ENCODE data around the gene STX3.
"Not testable (repeated sequence)": the region's sequence is repeated elsewhere in the genome, so short reads cannot be mapped to it uniquely, and the experiment has no call there.

The STX3 gene

GRCh38 chr11:59794417-59794816 is 39.2 kb downstream of the STX3 start:
- H3K36me3 Mint-ChIP-seq: peaks cover 63% of the 10 kb centered on the region
- no peak overlapping the region for H3K4me3 Mint-ChIP-seq
- H3K27me3 Mint-ChIP-seq: no peaks in the 10 kb centered on the region
- no peak overlapping the region for H3K27ac Mint-ChIP-seq
- H3K9me3 Mint-ChIP-seq: no peaks in the 10 kb centered on the region
- no peak for ATAC-seq
- no peaks in the 10 kb centered on the region for H3K4me1 Mint-ChIP-seq

DNA sequence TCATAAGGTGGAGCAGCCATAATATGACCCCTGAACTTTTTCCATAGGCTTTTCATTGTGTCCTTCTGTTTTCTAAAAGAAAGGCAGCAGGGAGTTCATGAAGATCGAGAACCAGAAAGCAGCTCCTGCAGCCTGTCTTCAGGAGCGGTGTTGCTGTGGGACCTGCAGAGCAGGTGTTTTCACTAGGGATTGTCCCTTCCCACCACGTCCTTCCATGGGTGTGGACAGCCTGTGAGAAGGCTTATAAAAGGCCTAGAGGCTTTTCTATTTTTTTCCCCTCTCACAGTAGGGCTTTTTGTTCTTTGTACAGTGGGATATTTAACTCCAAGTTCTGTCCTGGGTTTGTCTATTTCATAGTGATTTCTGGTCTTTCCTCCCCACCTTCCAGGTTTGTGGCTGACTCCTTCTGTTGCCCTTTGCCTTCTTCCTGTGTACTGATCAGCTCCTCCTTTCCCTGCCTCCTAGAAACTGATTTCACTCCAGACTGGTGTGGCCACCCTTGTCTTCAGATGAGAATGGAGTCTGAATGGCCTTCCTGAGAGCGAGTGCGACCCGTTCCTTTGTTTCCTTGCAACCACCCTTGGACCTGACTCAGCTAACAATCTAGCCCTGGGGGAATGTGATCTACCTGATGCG is 45.3 kb downstream of the STX3 start:
- no peak for ATAC-seq
- no peak overlapping the region for H3K27ac Mint-ChIP-seq
- no peak overlapping the region for H3K4me3 Mint-ChIP-seq
- no peaks in the 10 kb centered on the region for H3K27me3 Mint-ChIP-seq
- no peaks in the 10 kb centered on the region for H3K9me3 Mint-ChIP-seq
- H3K4me1 Mint-ChIP-seq: no peaks in the 10 kb centered on the region
- peaks cover 23% of the 10 kb centered on the region for H3K36me3 Mint-ChIP-seq

- Mint-ChIP-seq H3K27me3 (no peaks in the 10 kb centered on the region), H3K4me1 (no peaks in the 10 kb centered on the region), H3K9me3 (no peaks in the 10 kb centered on the region), H3K4me3 (no peak overlapping the region), H3K27ac (no peak overlapping the region), H3K36me3 (peaks cover 17% of the 10 kb centered on the region)
- no peak for ATAC-seq
Measured at GRCh38 chr11:59801160-59801706, 46.1 kb downstream of the STX3 start.

- Mint-ChIP-seq H3K36me3 (peaks cover 18% of the 10 kb centered on the region), H3K4me3 (no peak overlapping the region), H3K27ac (no peak overlapping the region), H3K27me3 (no peaks in the 10 kb centered on the region), H3K4me1 (no peaks in the 10 kb centered on the region), H3K9me3 (no peaks in the 10 kb centered on the region)
- ATAC-seq: no peak
Measured at GRCh38 chr11:59801981-59802638, 46.9 kb downstream of the STX3 start.

DNA sequence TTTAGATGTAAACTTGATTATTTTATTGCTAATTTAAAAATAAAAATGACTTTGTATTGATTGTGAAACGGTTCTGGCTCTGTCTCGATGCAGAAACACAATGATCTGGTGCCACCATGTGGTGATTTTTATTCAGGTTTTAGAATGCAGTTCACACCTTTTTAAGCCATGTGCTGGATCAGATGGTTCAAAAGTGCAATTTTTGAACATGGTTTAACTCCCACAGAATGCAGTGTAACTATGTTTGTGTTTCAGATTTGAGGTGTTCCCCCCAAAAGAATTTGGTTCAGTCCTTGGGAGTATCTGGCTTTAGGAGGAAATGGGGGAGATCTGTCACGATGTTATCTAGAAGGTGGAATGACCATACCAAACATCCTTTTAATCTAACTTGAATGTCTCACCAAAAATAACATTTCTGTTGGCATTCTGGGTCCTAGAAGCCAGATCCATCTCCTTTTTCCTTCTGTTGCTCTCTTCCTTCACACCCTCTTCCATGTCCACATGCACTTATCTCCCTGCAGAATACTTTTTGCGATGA is 47.5 kb downstream of the STX3 start:
- H3K36me3 Mint-ChIP-seq: peaks cover 14% of the 10 kb centered on the region
- ATAC-seq: no peak
- H3K27me3 Mint-ChIP-seq: no peaks in the 10 kb centered on the region
- no peak overlapping the region for H3K27ac Mint-ChIP-seq
- H3K4me1 Mint-ChIP-seq: no peaks in the 10 kb centered on the region
- no peaks in the 10 kb centered on the region for H3K9me3 Mint-ChIP-seq
- H3K4me3 Mint-ChIP-seq: no peak overlapping the region

GRCh38 chr11:59804061-59804460 is 48.9 kb downstream of the STX3 start:
- H3K27ac Mint-ChIP-seq: no peak overlapping the region
- no peaks in the 10 kb centered on the region for H3K27me3 Mint-ChIP-seq
- H3K4me1 Mint-ChIP-seq: no peaks in the 10 kb centered on the region
- H3K9me3 Mint-ChIP-seq: no peaks in the 10 kb centered on the region
- no peak overlapping the region for H3K4me3 Mint-ChIP-seq
- ATAC-seq: no peak
- peaks cover 12% of the 10 kb centered on the region for H3K36me3 Mint-ChIP-seq

DNA sequence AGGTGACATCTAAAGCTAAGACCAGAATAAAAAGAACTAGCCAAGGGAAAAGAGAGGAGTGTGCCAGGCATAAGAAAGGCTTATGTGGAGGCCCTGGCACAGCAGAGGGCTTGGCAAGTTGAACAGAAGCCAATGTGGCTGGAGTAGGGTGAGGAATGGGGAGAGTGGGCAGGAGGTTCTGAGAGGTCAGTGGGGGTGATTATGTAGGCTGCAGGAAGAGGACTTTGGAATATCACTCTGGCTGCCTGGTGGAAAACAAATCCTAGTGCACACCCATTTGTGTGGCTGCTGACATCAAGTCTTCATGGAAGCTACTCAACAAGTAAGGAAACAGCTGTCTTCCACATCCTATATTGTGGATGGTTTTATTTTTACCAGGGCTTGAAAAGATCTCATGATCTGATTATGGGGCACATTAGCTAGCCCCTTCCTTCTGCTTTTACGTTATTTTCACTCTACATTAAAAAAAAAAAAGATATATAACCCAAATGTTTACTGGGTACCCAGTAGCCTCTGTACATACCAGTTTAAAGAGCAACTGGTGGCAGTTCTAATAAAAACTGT is 52.0 kb downstream of the STX3 start:
- ATAC-seq: no peak
- H3K4me1 Mint-ChIP-seq: peaks cover 20% of the 10 kb centered on the region
- peaks cover 12% of the 10 kb centered on the region for H3K36me3 Mint-ChIP-seq
- H3K9me3 Mint-ChIP-seq: peaks cover 3% of the 10 kb centered on the region
- H3K27me3 Mint-ChIP-seq: no peaks in the 10 kb centered on the region
- H3K4me3 Mint-ChIP-seq: no peak overlapping the region
- no peak overlapping the region for H3K27ac Mint-ChIP-seq

DNA sequence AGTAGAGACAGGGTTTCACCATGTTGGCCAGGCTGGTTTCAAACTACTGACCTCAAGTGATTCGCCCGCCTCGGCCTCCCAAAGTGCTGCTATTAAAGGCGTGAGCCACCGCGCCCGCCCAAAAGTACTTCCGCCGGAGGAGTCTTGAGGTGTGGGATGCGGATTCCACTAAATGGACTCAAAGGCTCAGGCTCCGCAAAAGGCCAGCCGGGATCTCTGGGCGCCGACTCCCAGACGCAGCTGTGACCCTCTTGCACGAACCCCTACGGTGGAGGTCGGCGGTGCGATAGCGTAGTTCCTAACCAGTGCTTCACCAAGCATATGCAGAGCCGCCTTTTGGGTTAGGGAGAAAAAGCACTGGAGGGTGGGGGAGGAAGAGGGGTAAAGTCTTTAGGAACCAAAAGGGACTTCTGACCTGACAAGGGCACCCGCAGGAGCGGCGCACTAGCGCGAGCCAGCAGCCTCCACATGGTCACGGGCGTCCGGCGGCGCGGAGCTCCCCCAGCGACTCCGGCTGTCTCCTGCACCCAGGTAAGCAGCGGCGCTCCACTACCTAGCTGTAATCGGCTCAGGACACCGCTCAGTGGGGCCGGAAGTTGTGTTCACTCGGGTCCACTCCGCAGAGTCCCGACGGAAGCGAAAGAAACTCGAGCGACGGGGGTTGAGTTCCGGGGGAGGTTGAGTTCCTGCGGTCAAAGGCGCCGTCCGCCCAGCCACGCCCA is 55.2 kb downstream of the STX3 start, which contains the start of gene MRPL16:
Gene MRPL16, minus strand, starts transcription at position 590 of the 722 bp plus-strand sequence. Its CDS starts 120 bp downstream, at position 470.
- Mint-ChIP-seq H3K4me1 (peaks cover 20% of the 10 kb centered on the region), H3K4me3 (peak within 1 kb of the TSS; percentile 92), H3K27ac (peak within 1 kb of the TSS; percentile 91), H3K36me3 (peaks cover 12% of the 10 kb centered on the region), H3K9me3 (peaks cover 3% of the 10 kb centered on the region), H3K27me3 (peaks cover 8% of the 10 kb centered on the region)
- ATAC-seq: peak; percentile 100

DNA sequence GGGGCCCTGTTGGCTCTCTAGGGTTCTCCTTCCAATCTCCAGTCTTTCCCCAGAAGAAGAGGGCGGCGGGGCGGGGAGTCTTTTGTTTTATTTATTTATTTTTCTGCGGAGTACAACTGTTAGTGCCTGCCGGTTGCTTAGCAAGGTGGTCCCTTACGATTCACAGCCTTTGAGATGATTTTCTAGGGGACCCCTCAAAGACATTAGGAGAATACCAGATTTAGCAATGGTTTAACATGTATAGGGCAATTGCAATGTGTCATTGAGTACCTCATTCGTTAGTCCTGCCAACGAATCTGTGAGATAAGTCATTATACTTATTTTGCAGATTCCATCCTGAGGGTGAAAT is 55.7 kb downstream of the STX3 start:
- ATAC-seq: no peak
- Mint-ChIP-seq H3K36me3 (peaks cover 12% of the 10 kb centered on the region), H3K27me3 (peaks cover 8% of the 10 kb centered on the region), H3K9me3 (peaks cover 3% of the 10 kb centered on the region), H3K4me3 (peak overlapping the region; percentile 92), H3K27ac (peak overlapping the region; percentile 91), H3K4me1 (peaks cover 20% of the 10 kb centered on the region)

- H3K27me3 Mint-ChIP-seq: peaks cover 8% of the 10 kb centered on the region
- no peak for ATAC-seq
- H3K4me3 Mint-ChIP-seq: no peak overlapping the region
- peaks cover 29% of the 10 kb centered on the region for H3K4me1 Mint-ChIP-seq
- H3K27ac Mint-ChIP-seq: no peak overlapping the region
- H3K36me3 Mint-ChIP-seq: peaks cover under 1% of the 10 kb centered on the region
- H3K9me3 Mint-ChIP-seq: peaks cover 3% of the 10 kb centered on the region
Measured at GRCh38 chr11:59812220-59812619, 57.0 kb downstream of the STX3 start.

- H3K4me3 Mint-ChIP-seq: no peak overlapping the region
- H3K4me1 Mint-ChIP-seq: peaks cover 29% of the 10 kb centered on the region
- no peak for ATAC-seq
- no peak overlapping the region for H3K27ac Mint-ChIP-seq
- H3K9me3 Mint-ChIP-seq: peaks cover 3% of the 10 kb centered on the region
- H3K36me3 Mint-ChIP-seq: no peaks in the 10 kb centered on the region
- H3K27me3 Mint-ChIP-seq: peaks cover 8% of the 10 kb centered on the region
Measured at GRCh38 chr11:59813364-59813763, 58.2 kb downstream of the STX3 start.

DNA sequence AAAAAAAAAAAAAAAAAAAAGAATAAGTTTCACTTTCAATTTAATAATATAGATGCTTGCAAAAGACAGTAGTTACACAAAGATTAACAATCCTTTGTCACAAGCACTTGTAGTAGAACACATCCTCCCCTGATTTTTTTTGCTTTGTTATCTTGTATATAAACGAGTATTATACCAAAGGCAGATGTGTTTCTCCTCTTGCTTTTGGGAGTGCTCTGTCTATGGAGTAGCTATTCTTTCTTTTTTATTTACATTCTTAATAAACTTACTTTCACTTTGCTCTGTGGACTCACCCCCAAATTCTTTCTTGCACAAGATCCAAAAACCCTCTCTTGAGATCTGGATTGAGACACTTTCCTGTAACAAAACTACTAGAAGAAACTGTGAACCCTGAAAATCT is 58.8 kb downstream of the STX3 start:
- no peak overlapping the region for H3K4me3 Mint-ChIP-seq
- peaks cover 29% of the 10 kb centered on the region for H3K4me1 Mint-ChIP-seq
- peaks cover 3% of the 10 kb centered on the region for H3K9me3 Mint-ChIP-seq
- H3K27ac Mint-ChIP-seq: no peak overlapping the region
- H3K27me3 Mint-ChIP-seq: peaks cover 8% of the 10 kb centered on the region
- no peaks in the 10 kb centered on the region for H3K36me3 Mint-ChIP-seq
- ATAC-seq: no peak

DNA sequence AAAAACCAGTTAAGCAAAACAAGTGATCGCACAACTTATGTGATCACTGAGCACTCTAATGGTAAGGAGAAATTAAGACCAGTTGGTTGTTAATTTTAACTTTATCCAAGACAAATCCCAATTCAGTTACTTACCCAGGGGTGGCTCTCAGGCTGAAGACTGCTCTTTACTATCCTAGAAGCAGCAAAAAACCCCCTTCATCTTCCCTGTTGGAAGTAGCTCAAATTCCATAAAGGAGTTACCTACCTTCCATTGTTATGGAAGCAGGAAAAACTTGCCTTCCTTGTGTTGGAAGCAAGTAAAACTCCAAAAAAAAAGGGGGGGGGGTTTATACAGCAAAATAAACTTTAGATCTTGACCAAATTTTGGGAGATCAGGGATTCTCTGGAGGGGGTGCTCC is 60.6 kb downstream of the STX3 start:
- H3K27ac Mint-ChIP-seq: no peak overlapping the region
- peaks cover 3% of the 10 kb centered on the region for H3K9me3 Mint-ChIP-seq
- H3K4me1 Mint-ChIP-seq: peaks cover 15% of the 10 kb centered on the region
- peaks cover 8% of the 10 kb centered on the region for H3K27me3 Mint-ChIP-seq
- H3K4me3 Mint-ChIP-seq: no peak overlapping the region
- H3K36me3 Mint-ChIP-seq: no peaks in the 10 kb centered on the region
- no peak for ATAC-seq

DNA sequence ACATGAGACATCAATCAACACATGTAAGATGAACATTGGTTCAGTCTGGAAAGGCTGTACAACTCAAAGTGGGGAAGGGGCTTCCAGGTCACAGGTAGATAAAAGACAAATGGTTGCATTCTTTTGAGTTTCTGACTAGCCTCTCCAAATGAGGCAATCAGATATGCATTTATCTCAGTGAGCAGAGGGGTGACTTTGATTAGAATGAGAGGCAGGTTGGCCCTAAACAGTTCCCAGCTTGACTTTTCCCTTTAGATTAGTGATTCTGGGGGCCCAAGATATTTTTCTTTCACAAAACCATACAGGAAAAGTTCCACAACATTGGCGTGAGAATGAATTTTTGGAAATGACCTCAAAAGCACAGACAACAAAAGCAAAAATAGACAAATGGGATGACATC is 61.3 kb downstream of the STX3 start:
- ATAC-seq, H3K36me3 Mint-ChIP-seq, H3K4me1 Mint-ChIP-seq, H3K27me3 Mint-ChIP-seq, H3K9me3 Mint-ChIP-seq, H3K4me3 Mint-ChIP-seq, H3K27ac Mint-ChIP-seq: not testable (repeated sequence)

DNA sequence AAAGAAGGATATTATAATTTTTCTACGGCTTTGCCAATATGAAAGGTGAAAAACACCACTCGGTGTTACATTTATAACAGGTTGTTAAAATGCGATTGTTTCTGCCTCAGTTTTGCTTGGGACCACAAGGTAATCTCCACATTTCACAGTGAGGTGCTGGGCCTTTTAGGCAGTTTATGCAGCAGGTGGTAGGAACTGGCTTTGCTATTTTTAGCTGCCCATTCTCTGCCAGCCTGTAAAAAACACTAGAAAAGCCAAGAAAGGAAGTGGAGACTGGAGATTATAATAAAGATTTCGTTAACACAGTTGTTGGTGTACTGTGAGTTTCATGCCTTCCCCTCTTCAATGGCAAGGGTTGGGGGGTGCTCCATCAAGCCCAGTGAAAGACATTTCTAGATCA is 63.4 kb downstream of the STX3 start:
- no peak for ATAC-seq
- Mint-ChIP-seq H3K27ac (no peak overlapping the region), H3K9me3 (no peaks in the 10 kb centered on the region), H3K4me3 (no peak overlapping the region), H3K27me3 (peaks cover 8% of the 10 kb centered on the region), H3K36me3 (no peaks in the 10 kb centered on the region), H3K4me1 (peaks cover 15% of the 10 kb centered on the region)
